ENCODE results near the gene KIAA0753. TPM values are rescaled to one million over a fixed set of nuclear protein-coding genes. Genes with fewer than 3 reads are reported as not detected.

KIAA0753 gene
- total RNA-seq, 1 experiment from 2014 or later: 18.3 TPM

DNA sequence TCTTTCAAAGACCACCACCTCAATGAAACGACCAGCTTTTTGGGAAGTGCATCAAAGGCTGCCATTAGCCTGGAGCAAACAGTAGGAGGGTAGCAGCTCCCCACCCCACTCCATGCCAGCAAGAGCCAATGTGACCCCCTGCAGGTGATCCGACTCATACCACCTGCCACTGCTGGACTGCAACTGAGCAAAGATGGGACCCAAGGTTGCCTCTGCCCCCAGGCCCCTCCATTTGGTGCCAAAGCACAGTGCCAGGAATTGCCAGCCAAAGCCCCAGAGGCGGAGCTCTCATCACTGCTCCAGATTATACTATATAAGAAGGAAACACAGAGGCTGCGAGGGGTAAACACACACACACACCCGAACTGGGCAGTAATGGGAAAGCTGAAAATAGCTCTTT is 92.5 kb downstream of the KIAA0753 start:
- TF ChIP-seq EZH2 (IDR thresholded peaks at IDR 0.05) (no peak), ZNF274 (IDR thresholded peaks at IDR 0.05; ENCODE audit: low read depth, low read length) (no peak)
- TF ChIP-seq, protein P1, sequence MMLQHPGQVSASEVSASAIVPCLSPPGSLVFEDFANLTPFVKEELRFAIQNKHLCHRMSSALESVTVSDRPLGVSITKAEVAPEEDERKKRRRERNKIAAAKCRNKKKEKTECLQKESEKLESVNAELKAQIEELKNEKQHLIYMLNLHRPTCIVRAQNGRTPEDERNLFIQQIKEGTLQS (IDR thresholded peaks at IDR 0.05): no peak
- Histone ChIP-seq H2AFZ (ENCODE audit: low read depth, low read length, poor library complexity, severe bottlenecking) (no peak overlapping the region), H3K9me3 (ENCODE audit: control insufficient read depth in 1 of 2, insufficient read depth in 1 of 2, low read depth in 1 of 2, low read length in 2 of 2) (no peaks in the 10 kb centered on the region), H3K9me2 (ENCODE audit: insufficient read depth) (no peaks in the 10 kb centered on the region), H3K9ac (ENCODE audit: low read length) (no peak overlapping the region), H3K79me2 (ENCODE audit: insufficient read depth, low read length) (no peaks in the 10 kb centered on the region), H3K4me3 (replicated peaks in 1 of 2; ENCODE audit: low read depth in 1 of 2, low read length in 2 of 2) (no peak overlapping the region), H3K4me1 (ENCODE audit: control insufficient read depth in 1 of 2, insufficient read depth in 2 of 2, low read length in 2 of 2) (peaks cover 17 to 25% of the 10 kb centered on the region in 2 experiments), H3K27ac (ENCODE audit: low read depth, low read length) (no peak overlapping the region), H4K20me1 (ENCODE audit: insufficient read depth) (no peaks in the 10 kb centered on the region), H3K4me2 (ENCODE audit: low read length) (no peak overlapping the region), H3K36me3 (ENCODE audit: control insufficient read depth in 1 of 2, insufficient read depth in 2 of 2, low read length in 2 of 2) (no peaks in the 10 kb centered on the region), H3K27me3 (ENCODE audit: insufficient read depth, low read length) (no peaks in the 10 kb centered on the region)
- intact Hi-C loops (cut with micrococcal nuclease): no loop called here
- DNase-seq (ENCODE audit: low read depth, low spot score): no peak
- ATAC-seq: no peak
- RAD21 ChIA-PET (ENCODE audit: low non-redundant PET in 1 of 2, low total read pairs in 2 of 2, uncharacterized antibody in 2 of 2, unreplicated experiment in 2 of 2): interaction anchor here in 1 of 2 experiments (0.5 kb wide), 1 partner anchor 265 kb away, joined by 5 read pairs; no protein-coding TSS in a partner anchor
- CTCF ChIA-PET: no interaction called here
- BruUV-seq (replicated peaks): no TSS peak
- POLR2A ChIA-PET: no interaction called here

DNA sequence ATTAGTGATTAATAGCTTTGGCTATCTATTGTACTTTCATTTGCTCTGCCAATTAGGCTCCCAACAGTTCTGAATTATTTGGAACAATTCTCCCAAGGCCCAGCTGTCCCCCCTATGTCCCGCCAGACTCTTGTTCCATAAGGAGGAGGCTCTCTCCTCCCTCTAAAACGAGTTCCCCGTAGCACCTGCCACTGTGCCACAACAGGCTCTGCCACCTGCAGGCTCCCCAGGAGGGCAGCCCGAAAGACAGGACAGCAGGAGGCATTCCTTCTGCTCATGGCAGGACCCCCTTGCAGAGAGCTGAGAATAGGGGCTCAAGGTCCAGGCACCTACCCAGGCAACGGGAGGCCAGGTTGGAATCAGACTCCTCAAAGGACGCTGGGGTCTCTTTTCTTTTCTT is 93.2 kb downstream of the KIAA0753 start:
- intact Hi-C loops (cut with micrococcal nuclease): no loop called here
- H3K4me3 ChIP-seq (replicated peaks in 1 of 2; ENCODE audit: low read depth in 1 of 2, low read length in 2 of 2): no peak overlapping the region
- no peak for ATAC-seq
- BruUV-seq (replicated peaks): no TSS peak
- H3K36me3 ChIP-seq (ENCODE audit: control insufficient read depth in 1 of 2, insufficient read depth in 2 of 2, low read length in 2 of 2): no peaks in the 10 kb centered on the region
- H3K27me3 ChIP-seq (ENCODE audit: insufficient read depth, low read length): no peaks in the 10 kb centered on the region
- H4K20me1 ChIP-seq (ENCODE audit: insufficient read depth): no peaks in the 10 kb centered on the region
- no peak for DNase-seq (ENCODE audit: low read depth, low spot score)
- H3K4me1 ChIP-seq (ENCODE audit: control insufficient read depth in 1 of 2, insufficient read depth in 2 of 2, low read length in 2 of 2): peaks cover 10 to 18% of the 10 kb centered on the region in 2 experiments
- POLR2A ChIA-PET: no interaction called here
- RAD21 ChIA-PET (ENCODE audit: low non-redundant PET in 1 of 2, low total read pairs in 2 of 2, uncharacterized antibody in 2 of 2, unreplicated experiment in 2 of 2): no interaction called here
- H3K27ac ChIP-seq (ENCODE audit: low read depth, low read length): no peak overlapping the region
- H3K9me2 ChIP-seq (ENCODE audit: insufficient read depth): no peaks in the 10 kb centered on the region
- H2AFZ ChIP-seq (ENCODE audit: low read depth, low read length, poor library complexity, severe bottlenecking): no peak overlapping the region
- no peaks in the 10 kb centered on the region for H3K9me3 ChIP-seq (ENCODE audit: control insufficient read depth in 1 of 2, insufficient read depth in 1 of 2, low read depth in 1 of 2, low read length in 2 of 2)
- no peak overlapping the region for H3K4me2 ChIP-seq (ENCODE audit: low read length)
- no peak overlapping the region for H3K9ac ChIP-seq (ENCODE audit: low read length)
- CTCF ChIA-PET: no interaction called here
- H3K79me2 ChIP-seq (ENCODE audit: insufficient read depth, low read length): no peaks in the 10 kb centered on the region
- no peak for TF ChIP-seq RAD21 (IDR thresholded peaks at IDR 0.05; ENCODE audit: low read depth)
- no peak for TF ChIP-seq SRF (IDR thresholded peaks at IDR 0.05; ENCODE audit: low read depth)
- TF ChIP-seq SP1 (IDR thresholded peaks at IDR 0.05; ENCODE audit: low read depth): no peak
- TF ChIP-seq JUND (IDR thresholded peaks at IDR 0.05): no peak
- no peak for TF ChIP-seq ZNF274 (IDR thresholded peaks at IDR 0.05; ENCODE audit: low read depth, low read length)
- no peak for TF ChIP-seq ZFX (IDR thresholded peaks at IDR 0.05)
- TF ChIP-seq POLR2A (IDR thresholded peaks at IDR 0.05; ENCODE audit: borderline replicate concordance, extremely low read depth, insufficient read depth, insufficient read length): no peak
- TF ChIP-seq YY1 (IDR thresholded peaks at IDR 0.05; ENCODE audit: extremely low read depth, insufficient replicate concordance, low read depth, low read length): no peak
- TF ChIP-seq, protein P2, sequence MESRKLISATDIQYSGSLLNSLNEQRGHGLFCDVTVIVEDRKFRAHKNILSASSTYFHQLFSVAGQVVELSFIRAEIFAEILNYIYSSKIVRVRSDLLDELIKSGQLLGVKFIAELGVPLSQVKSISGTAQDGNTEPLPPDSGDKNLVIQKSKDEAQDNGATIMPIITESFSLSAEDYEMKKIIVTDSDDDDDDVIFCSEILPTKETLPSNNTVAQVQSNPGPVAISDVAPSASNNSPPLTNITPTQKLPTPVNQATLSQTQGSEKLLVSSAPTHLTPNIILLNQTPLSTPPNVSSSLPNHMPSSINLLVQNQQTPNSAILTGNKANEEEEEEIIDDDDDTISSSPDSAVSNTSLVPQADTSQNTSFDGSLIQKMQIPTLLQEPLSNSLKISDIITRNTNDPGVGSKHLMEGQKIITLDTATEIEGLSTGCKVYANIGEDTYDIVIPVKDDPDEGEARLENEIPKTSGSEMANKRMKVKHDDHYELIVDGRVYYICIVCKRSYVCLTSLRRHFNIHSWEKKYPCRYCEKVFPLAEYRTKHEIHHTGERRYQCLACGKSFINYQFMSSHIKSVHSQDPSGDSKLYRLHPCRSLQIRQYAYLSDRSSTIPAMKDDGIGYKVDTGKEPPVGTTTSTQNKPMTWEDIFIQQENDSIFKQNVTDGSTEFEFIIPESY (IDR thresholded peaks at IDR 0.05; ENCODE audit: extremely low read depth, insufficient replicate concordance, low read length): no peak
- TF ChIP-seq, protein P3, sequence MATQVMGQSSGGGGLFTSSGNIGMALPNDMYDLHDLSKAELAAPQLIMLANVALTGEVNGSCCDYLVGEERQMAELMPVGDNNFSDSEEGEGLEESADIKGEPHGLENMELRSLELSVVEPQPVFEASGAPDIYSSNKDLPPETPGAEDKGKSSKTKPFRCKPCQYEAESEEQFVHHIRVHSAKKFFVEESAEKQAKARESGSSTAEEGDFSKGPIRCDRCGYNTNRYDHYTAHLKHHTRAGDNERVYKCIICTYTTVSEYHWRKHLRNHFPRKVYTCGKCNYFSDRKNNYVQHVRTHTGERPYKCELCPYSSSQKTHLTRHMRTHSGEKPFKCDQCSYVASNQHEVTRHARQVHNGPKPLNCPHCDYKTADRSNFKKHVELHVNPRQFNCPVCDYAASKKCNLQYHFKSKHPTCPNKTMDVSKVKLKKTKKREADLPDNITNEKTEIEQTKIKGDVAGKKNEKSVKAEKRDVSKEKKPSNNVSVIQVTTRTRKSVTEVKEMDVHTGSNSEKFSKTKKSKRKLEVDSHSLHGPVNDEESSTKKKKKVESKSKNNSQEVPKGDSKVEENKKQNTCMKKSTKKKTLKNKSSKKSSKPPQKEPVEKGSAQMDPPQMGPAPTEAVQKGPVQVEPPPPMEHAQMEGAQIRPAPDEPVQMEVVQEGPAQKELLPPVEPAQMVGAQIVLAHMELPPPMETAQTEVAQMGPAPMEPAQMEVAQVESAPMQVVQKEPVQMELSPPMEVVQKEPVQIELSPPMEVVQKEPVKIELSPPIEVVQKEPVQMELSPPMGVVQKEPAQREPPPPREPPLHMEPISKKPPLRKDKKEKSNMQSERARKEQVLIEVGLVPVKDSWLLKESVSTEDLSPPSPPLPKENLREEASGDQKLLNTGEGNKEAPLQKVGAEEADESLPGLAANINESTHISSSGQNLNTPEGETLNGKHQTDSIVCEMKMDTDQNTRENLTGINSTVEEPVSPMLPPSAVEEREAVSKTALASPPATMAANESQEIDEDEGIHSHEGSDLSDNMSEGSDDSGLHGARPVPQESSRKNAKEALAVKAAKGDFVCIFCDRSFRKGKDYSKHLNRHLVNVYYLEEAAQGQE (IDR thresholded peaks at IDR 0.05; ENCODE audit: low read depth): no peak
- TF ChIP-seq, protein P4, sequence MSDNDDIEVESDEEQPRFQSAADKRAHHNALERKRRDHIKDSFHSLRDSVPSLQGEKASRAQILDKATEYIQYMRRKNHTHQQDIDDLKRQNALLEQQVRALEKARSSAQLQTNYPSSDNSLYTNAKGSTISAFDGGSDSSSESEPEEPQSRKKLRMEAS (IDR thresholded peaks at IDR 0.05): no peak
- no peak for TF ChIP-seq POLR2AphosphoS5 (IDR thresholded peaks at IDR 0.05; ENCODE audit: low read depth, low read length)
- TF ChIP-seq EGR1 (IDR thresholded peaks at IDR 0.05; ENCODE audit: low read depth): no peak
- TF ChIP-seq EZH2phosphoT487 (IDR thresholded peaks at IDR 0.05; ENCODE audit: borderline replicate concordance): no peak
- no peak for TF ChIP-seq FOSL1 (IDR thresholded peaks at IDR 0.05; ENCODE audit: low read depth)
- no peak for TF ChIP-seq SIN3A (IDR thresholded peaks at IDR 0.05; ENCODE audit: low read depth)
